Neural progenitor cell (in vitro differentiated cells): Measurements from ENCODE around the gene TRIO.

Experiments
- CTCF ChIP-seq: fragments of 200-600 bp; sonication (generic); IDR thresholded peaks from 2 replicates; pipeline ENCODE4 v1.5.1; 2017; ENCODE audit warnings: antibody characterized with exemption, mild to moderate bottlenecking
- EZH2 ChIP-seq: fragments of 200-600 bp; sonication (generic); IDR thresholded peaks from 2 replicates; pipeline ENCODE4 v1.6.1; 2017; ENCODE audit warnings: antibody characterized with exemption, mild to moderate bottlenecking, moderate library complexity
- EZH2phosphoT487 ChIP-seq: fragments of 200-600 bp; sonication (generic); IDR thresholded peaks from 2 replicates; pipeline ENCODE4 v1.6.1; 2017; ENCODE audit warnings: antibody characterized with exemption

GRCh38 chr5:14218011-14218410, 74.9 kb downstream of the TRIO start:
- TF ChIP-seq EZH2phosphoT487 (no peak), CTCF (no peak), EZH2 (no peak)
